Neutrophil (primary cell): ENCODE data around the gene LIPF.

Source experiments
- H3K27ac ChIP-seq: fragments of 200-600 bp; sonication (generic); 2 replicates; pipeline ENCODE4 v1.5.1; 2016; ENCODE audit warnings: mild to moderate bottlenecking, moderate library complexity
- H3K27me3 ChIP-seq: fragments of 200-600 bp; sonication (generic); 2 replicates; pipeline ENCODE4 v1.6.0; 2016; ENCODE audit warnings: mild to moderate bottlenecking
- H3K36me3 ChIP-seq: fragments of 200-600 bp; sonication (generic); 2 replicates; pipeline ENCODE4 v1.5.1; 2017
- H3K4me1 ChIP-seq, 2 experiments: fragments of 200-600 bp in 1 of 2; sonication (generic) in 1 of 2; 1 replicate in 1 of 2; 2 replicates in 1 of 2; pipeline versions ENCODE4 v1.5.1 to v1.6.1; 2013 to 2016; ENCODE audit warnings: low read depth in 1 of 2, low read length in 1 of 2, mild to moderate bottlenecking in 1 of 2, moderate library complexity in 1 of 2; ENCODE audit not compliant: control insufficient read depth in 1 of 2, insufficient read depth in 1 of 2
- H3K4me3 ChIP-seq, 2 experiments: fragments of 200-600 bp in 1 of 2; sonication (generic) in 1 of 2; 1 replicate in 1 of 2; 2 replicates in 1 of 2; pipeline ENCODE4 v1.5.1; 2013 to 2016; ENCODE audit warnings: low read depth in 1 of 2, low read length in 1 of 2, mild to moderate bottlenecking in 1 of 2, moderate library complexity in 1 of 2
- H3K9me3 ChIP-seq: fragments of 200-600 bp; sonication (generic); 2 replicates; pipeline ENCODE4 v1.5.1; 2016
- TF ChIP-seq, protein P1 (sequence below): fragments of 200-600 bp; sonication (generic); IDR thresholded peaks from 2 replicates; pipeline ENCODE4 v1.5.1; 2016; ENCODE audit warnings: antibody characterized with exemption

The LIPF gene

DNA sequence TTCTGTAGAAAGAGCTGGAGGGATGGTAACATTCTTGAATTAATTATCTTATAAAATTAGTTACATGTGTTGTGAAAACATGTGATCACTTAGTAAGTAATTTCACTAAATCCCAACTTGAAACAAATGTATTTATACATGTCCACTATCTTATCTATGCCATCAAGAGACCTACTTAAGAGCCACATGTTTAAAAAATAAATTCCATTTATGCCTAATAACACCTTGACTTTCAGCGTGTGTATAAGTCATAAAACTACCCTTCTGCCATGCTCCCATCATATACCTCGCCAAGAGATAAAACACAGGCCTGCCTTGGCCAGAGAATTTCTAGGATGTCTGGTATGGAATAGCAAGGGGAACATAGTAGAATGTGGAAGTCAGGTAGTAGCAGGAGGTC lies 40.4 kb upstream of the LIPF start:
- Histone ChIP-seq H3K4me1 (no peaks in the 10 kb centered on the region), H3K9me3 (no peaks in the 10 kb centered on the region), H3K4me3 (no peak overlapping the region), H3K36me3 (no peaks in the 10 kb centered on the region), H3K27me3 (no peaks in the 10 kb centered on the region), H3K27ac (no peak overlapping the region)
- TF ChIP-seq, protein P1, sequence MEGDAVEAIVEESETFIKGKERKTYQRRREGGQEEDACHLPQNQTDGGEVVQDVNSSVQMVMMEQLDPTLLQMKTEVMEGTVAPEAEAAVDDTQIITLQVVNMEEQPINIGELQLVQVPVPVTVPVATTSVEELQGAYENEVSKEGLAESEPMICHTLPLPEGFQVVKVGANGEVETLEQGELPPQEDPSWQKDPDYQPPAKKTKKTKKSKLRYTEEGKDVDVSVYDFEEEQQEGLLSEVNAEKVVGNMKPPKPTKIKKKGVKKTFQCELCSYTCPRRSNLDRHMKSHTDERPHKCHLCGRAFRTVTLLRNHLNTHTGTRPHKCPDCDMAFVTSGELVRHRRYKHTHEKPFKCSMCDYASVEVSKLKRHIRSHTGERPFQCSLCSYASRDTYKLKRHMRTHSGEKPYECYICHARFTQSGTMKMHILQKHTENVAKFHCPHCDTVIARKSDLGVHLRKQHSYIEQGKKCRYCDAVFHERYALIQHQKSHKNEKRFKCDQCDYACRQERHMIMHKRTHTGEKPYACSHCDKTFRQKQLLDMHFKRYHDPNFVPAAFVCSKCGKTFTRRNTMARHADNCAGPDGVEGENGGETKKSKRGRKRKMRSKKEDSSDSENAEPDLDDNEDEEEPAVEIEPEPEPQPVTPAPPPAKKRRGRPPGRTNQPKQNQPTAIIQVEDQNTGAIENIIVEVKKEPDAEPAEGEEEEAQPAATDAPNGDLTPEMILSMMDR = no peak

DNA sequence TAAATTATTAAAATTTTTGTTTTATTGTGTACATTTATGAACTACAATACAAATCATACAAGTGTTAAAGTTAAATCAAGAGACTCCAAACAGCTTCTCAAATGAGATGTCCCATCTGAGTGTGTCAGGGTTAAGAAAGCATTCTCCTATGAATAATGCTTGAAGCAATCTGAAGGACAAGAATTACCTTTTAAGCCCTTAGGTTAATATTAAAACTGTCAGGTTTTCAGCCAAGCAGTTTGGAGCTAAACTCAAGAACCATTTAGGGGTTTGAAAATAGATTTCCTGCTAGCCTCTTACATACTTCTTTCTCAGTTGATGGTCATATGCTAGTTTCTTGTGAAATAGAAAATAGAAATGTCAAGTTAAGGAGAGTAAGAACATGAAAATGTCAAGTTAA lies 39.4 kb upstream of the LIPF start:
- TF ChIP-seq, protein P1 = no peak
- Histone ChIP-seq H3K9me3 (no peaks in the 10 kb centered on the region), H3K4me1 (no peaks in the 10 kb centered on the region)

DNA sequence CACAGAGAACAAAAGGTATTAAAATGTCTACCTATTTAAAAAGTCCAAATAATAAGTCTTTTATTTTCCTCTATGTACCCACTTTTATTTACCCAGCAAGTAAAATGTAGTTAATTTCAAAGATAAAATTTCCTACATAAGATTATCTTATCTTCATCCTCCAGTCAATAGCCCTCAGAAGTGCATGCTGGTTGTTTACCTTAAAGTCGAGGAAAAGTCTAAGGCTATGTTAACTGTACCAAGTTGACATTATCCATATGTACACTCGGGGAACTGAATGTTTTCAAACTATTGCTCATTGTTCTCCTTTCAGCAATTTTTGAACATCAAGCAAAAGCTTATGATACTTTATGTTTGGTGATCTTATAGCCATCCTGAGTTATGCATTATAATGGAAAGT lies 24.1 kb upstream of the LIPF start:
- no peaks in the 10 kb centered on the region for H3K9me3 ChIP-seq
- no peak overlapping the region for H3K4me3 ChIP-seq
- H3K27ac ChIP-seq = no peak overlapping the region
- TF ChIP-seq, protein P1 = no peak
- H3K4me1 ChIP-seq = peaks cover 0 to 4% of the 10 kb centered on the region in 2 experiments
- no peaks in the 10 kb centered on the region for H3K36me3 ChIP-seq
- no peaks in the 10 kb centered on the region for H3K27me3 ChIP-seq

More for the DNA sequence above, 39.4 kb upstream of the LIPF start:
- Histone ChIP-seq H3K27me3 (no peaks in the 10 kb centered on the region), H3K27ac (no peak overlapping the region), H3K36me3 (no peaks in the 10 kb centered on the region), H3K4me3 (no peak overlapping the region)

DNA sequence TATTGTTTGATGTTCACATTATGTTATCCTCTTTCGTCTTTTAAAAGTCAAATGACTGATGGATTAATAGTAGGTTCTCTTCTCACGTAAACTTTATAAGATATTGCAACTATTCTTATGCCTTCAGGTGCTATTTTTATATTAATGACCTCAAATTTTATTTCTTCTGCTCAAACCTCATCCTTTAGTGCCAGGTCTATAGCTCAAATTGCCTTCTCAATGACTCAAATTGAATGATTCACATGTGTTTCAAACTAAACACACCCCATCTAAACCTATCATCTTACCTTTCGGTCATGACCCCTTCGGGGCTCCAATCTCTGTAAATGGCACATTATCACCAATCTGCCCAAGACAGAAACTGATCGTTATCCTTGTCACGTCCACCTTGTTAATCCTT lies 22.0 kb upstream of the LIPF start:
- peaks cover 0 to 4% of the 10 kb centered on the region in 2 experiments for H3K4me1 ChIP-seq
- H3K27me3 ChIP-seq = no peaks in the 10 kb centered on the region
- no peaks in the 10 kb centered on the region for H3K36me3 ChIP-seq
- TF ChIP-seq, protein P1 = no peak
- H3K9me3 ChIP-seq = no peaks in the 10 kb centered on the region
- H3K27ac ChIP-seq = no peak overlapping the region
- H3K4me3 ChIP-seq = no peak overlapping the region

DNA sequence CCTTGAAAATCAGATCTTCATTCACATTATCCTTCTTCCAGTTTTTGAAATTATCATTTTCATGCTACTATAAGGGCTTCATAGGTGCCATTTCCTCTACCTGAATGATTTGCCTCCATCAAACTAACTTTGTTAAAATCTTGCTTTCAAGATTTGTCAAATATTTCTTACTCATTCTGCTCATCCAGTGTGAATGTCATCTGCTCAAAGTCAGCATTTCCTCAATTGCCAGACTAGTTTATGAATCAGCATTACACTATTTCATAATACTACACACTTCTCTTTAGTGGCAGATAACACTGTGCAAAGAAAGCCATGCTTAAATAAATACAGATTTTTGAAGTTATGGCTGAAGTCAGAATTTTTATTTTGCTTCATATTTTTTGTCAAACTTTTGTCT lies 21.3 kb upstream of the LIPF start:
- Histone ChIP-seq H3K27ac (no peak overlapping the region), H3K27me3 (no peaks in the 10 kb centered on the region)
- TF ChIP-seq, protein P1 = no peak

More for the DNA sequence above, 21.3 kb upstream of the LIPF start:
- H3K36me3 ChIP-seq = no peaks in the 10 kb centered on the region
- no peaks in the 10 kb centered on the region for H3K9me3 ChIP-seq
- no peak overlapping the region for H3K4me3 ChIP-seq
- peaks cover 0 to 4% of the 10 kb centered on the region in 2 experiments for H3K4me1 ChIP-seq
